Osteocyte (in vitro differentiated cells): ENCODE measurements around the gene GALNT9. TPM values are rescaled to one million over a fixed set of nuclear protein-coding genes. Genes with fewer than 3 reads are reported as not detected.

Source experiments
- DNase-seq: peaks from one replicate; pipeline ENCODE4 v3.0.0; 2021; ENCODE audit warnings: mixed read lengths; ENCODE audit not compliant: unreplicated experiment; ENCODE audit errors: extremely low spot score
- H3K27ac Mint-ChIP-seq: one replicate; pipeline ENCODE4 v1.8.0; 2021; ENCODE audit warnings: mild to moderate bottlenecking, mixed read lengths; ENCODE audit not compliant: unreplicated experiment
- H3K27me3 Mint-ChIP-seq: one replicate; pipeline ENCODE4 v1.8.0; 2021; ENCODE audit warnings: mixed read lengths; ENCODE audit not compliant: unreplicated experiment
- H3K36me3 Mint-ChIP-seq: one replicate; pipeline ENCODE4 v1.8.0; 2021; ENCODE audit warnings: mixed read lengths; ENCODE audit not compliant: unreplicated experiment
- H3K4me1 Mint-ChIP-seq: one replicate; pipeline ENCODE4 v1.8.0; 2021; ENCODE audit warnings: mixed read lengths; ENCODE audit not compliant: unreplicated experiment
- H3K4me3 Mint-ChIP-seq: one replicate; pipeline ENCODE4 v1.8.0; 2021; ENCODE audit warnings: mild to moderate bottlenecking, moderate library complexity, mixed read lengths; ENCODE audit not compliant: unreplicated experiment
- H3K9me3 Mint-ChIP-seq: one replicate; pipeline ENCODE4 v1.8.0; 2021; ENCODE audit warnings: mixed read lengths; ENCODE audit not compliant: unreplicated experiment
- CTCF ChIP-seq: fragments of 200-600 bp; sonication (generic); IDR thresholded peaks from 2 replicates; pipeline ENCODE4 v1.5.0; 2021; ENCODE audit warnings: antibody characterized with exemption, mild to moderate bottlenecking, moderate library complexity
- total RNA-seq: library from RNA; stranded (reverse); gene quantifications from 2 replicates; pipeline ENCODE4 v1.2.1, GENCODE V29; 2021

GALNT9 gene
- total RNA-seq, 1 donor from 2014 or later = not detected

GRCh38 chr12:132236930-132237771 is 92.2 kb downstream of the GALNT9 start:
- Mint-ChIP-seq H3K9me3 (no peaks in the 10 kb centered on the region), H3K4me1 (no peaks in the 10 kb centered on the region), H3K27ac (no peak overlapping the region), H3K27me3 (peaks cover 3% of the 10 kb centered on the region), H3K36me3 (peaks cover 2% of the 10 kb centered on the region), H3K4me3 (no peak overlapping the region)
- TF ChIP-seq CTCF = no peak
- DNase-seq = no peak

GRCh38 chr12:132236129-132236929 is 93.1 kb downstream of the GALNT9 start:
- H3K9me3 Mint-ChIP-seq = no peaks in the 10 kb centered on the region
- no peak for TF ChIP-seq CTCF
- no peak overlapping the region for H3K4me3 Mint-ChIP-seq

GRCh38 chr12:132235116-132235820 is 94.1 kb downstream of the GALNT9 start:
- H3K27ac Mint-ChIP-seq = no peak overlapping the region
- H3K4me3 Mint-ChIP-seq = no peak overlapping the region
- no peak for TF ChIP-seq CTCF
- H3K36me3 Mint-ChIP-seq = peaks cover 2% of the 10 kb centered on the region
- no peaks in the 10 kb centered on the region for H3K9me3 Mint-ChIP-seq
- H3K4me1 Mint-ChIP-seq = no peaks in the 10 kb centered on the region
- DNase-seq = no peak
- H3K27me3 Mint-ChIP-seq = peaks cover 3% of the 10 kb centered on the region

More at GRCh38 chr12:132236129-132236929, 93.1 kb downstream of the GALNT9 start:
- no peak overlapping the region for H3K27ac Mint-ChIP-seq
- H3K36me3 Mint-ChIP-seq = peaks cover 2% of the 10 kb centered on the region
- H3K27me3 Mint-ChIP-seq = peaks cover 3% of the 10 kb centered on the region
- DNase-seq = no peak
- H3K4me1 Mint-ChIP-seq = no peaks in the 10 kb centered on the region

DNA sequence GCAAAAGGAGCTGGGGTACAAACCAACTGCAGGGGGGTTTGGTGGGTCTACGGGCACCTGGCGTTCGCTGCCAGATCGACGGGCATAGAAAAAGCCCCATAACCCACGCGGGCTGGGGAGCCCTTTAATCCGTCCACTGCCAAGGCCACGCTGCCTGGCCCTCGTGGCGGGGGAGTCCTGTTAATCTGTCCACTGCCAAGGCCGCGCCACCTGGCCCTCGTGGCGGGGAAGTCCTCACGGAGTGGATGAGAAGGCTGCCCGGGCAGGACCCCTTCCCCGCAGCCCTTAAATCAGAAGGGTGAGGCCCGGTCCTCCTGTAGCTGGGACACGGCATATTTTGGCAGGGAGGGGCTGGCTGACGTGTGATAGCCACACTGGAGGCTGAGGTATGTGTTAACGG is 99.0 kb downstream of the GALNT9 start:
- H3K9me3 Mint-ChIP-seq = no peaks in the 10 kb centered on the region
- peaks cover 3% of the 10 kb centered on the region for H3K27me3 Mint-ChIP-seq
- no peak for TF ChIP-seq CTCF
- H3K4me1 Mint-ChIP-seq = no peaks in the 10 kb centered on the region
- H3K36me3 Mint-ChIP-seq = peaks cover 2% of the 10 kb centered on the region
- H3K27ac Mint-ChIP-seq = no peak overlapping the region
- H3K4me3 Mint-ChIP-seq = no peak overlapping the region
- no peak for DNase-seq
